Osteocyte (in vitro differentiated cells): Measurements from ENCODE around the gene SLC6A13. TPM values are rescaled to one million over a fixed set of nuclear protein-coding genes. Genes with fewer than 3 reads are reported as not detected.

Experiments used
- DNase-seq: peaks from one replicate; pipeline ENCODE4 v3.0.0; 2021; ENCODE audit warnings: mixed read lengths; ENCODE audit not compliant: unreplicated experiment; ENCODE audit errors: extremely low spot score
- H3K27ac Mint-ChIP-seq: one replicate; pipeline ENCODE4 v1.8.0; 2021; ENCODE audit warnings: mild to moderate bottlenecking, mixed read lengths; ENCODE audit not compliant: unreplicated experiment
- H3K27me3 Mint-ChIP-seq: one replicate; pipeline ENCODE4 v1.8.0; 2021; ENCODE audit warnings: mixed read lengths; ENCODE audit not compliant: unreplicated experiment
- H3K36me3 Mint-ChIP-seq: one replicate; pipeline ENCODE4 v1.8.0; 2021; ENCODE audit warnings: mixed read lengths; ENCODE audit not compliant: unreplicated experiment
- H3K4me1 Mint-ChIP-seq: one replicate; pipeline ENCODE4 v1.8.0; 2021; ENCODE audit warnings: mixed read lengths; ENCODE audit not compliant: unreplicated experiment
- H3K4me3 Mint-ChIP-seq: one replicate; pipeline ENCODE4 v1.8.0; 2021; ENCODE audit warnings: mild to moderate bottlenecking, moderate library complexity, mixed read lengths; ENCODE audit not compliant: unreplicated experiment
- H3K9me3 Mint-ChIP-seq: one replicate; pipeline ENCODE4 v1.8.0; 2021; ENCODE audit warnings: mixed read lengths; ENCODE audit not compliant: unreplicated experiment
- CTCF ChIP-seq: fragments of 200-600 bp; sonication (generic); IDR thresholded peaks from 2 replicates; pipeline ENCODE4 v1.5.0; 2021; ENCODE audit warnings: antibody characterized with exemption, mild to moderate bottlenecking, moderate library complexity
- total RNA-seq: library from RNA; stranded (reverse); gene quantifications from 2 replicates; pipeline ENCODE4 v1.2.1, GENCODE V29; 2021

SLC6A13 gene
- total RNA-seq, 1 donor from 2014 or later = 0.43 TPM

DNA sequence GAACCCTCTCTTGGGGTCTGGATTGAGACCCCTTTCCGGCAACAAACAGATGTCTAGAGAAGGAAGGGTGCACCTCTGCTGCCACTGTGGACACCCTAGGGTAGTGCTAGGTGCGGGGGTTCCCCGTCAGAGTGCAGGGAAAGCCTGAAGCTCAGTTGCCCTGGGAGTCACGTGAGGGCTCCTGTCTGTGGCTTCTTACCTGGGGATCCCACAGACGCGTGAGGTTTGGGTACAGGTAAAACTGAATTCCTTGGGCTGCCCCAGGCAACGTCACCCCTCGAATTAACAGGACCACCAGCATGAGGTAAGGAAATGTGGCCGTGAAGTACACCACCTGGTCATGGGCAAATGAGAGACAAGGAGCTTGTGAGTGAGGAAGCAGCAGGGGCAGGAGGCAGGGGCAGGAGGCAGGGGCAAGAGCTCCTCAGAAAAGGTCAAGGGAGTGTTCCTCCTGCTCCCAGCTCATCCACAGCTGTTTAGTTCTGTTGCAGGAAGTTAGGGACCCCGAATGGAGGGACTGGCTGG, 27.7 kb downstream of the SLC6A13 start:
- Mint-ChIP-seq H3K9me3 (peaks cover 9% of the 10 kb centered on the region), H3K27me3 (peaks cover 23% of the 10 kb centered on the region), H3K4me3 (no peak overlapping the region), H3K36me3 (no peaks in the 10 kb centered on the region), H3K27ac (no peak overlapping the region), H3K4me1 (no peaks in the 10 kb centered on the region)
- DNase-seq = no peak
- no peak for TF ChIP-seq CTCF

GRCh38 chr12:234019-234418, 28.6 kb downstream of the SLC6A13 start:
- Mint-ChIP-seq H3K9me3 (peaks cover 9% of the 10 kb centered on the region), H3K4me1 (no peaks in the 10 kb centered on the region), H3K27ac (no peak overlapping the region), H3K27me3 (peaks cover 33% of the 10 kb centered on the region), H3K36me3 (no peaks in the 10 kb centered on the region), H3K4me3 (no peak overlapping the region)
- DNase-seq = no peak
- no peak for TF ChIP-seq CTCF

- Mint-ChIP-seq H3K9me3 (peaks cover 9% of the 10 kb centered on the region), H3K4me1 (no peaks in the 10 kb centered on the region), H3K4me3 (no peak overlapping the region), H3K36me3 (no peaks in the 10 kb centered on the region), H3K27ac (no peak overlapping the region), H3K27me3 (peaks cover 37% of the 10 kb centered on the region)
- TF ChIP-seq CTCF = no peak
- DNase-seq = no peak
Observed at GRCh38 chr12:233615-233968, 29.0 kb downstream of the SLC6A13 start.

DNA sequence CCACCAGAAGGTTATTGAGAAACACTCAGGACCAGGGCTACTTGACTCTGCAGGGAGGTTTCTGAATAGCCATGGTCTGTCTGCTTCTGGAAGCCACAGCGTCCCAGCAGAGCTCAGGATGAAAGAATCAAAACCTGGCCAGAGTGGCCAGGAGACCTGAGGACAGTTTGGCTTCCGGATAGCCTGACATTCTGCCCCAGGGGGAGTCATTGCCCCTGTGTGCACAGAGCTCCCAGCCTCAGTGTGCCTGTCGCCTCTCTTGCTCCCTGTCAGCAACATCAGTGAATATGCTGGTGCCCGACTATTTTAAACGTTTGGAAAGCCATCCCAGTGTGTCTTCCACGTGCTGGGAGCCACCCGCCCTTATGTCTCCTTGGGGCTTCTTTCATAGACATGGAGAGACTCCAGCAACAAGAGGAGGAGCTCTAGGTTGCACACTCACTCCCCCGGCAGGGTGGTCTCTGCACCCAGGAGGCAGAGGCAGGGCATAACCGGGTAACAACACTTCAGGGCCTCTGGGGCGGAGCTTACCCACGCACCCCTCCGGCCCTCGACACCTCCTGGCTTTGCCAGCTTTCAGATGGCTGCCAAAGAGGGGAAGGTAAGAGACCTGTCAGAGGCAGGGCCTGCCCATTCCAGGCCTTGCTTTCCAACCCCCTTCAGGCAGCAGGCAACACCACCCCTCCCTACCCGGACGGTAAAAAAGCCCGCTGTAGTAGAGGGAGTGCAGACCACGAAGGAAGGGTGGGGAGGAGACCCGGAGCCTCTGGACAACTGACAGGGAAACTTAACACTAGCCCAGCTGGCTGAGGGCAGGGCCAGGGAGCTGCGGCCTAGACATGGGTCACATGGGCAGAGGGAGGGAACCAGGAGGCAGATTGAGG, 29.7 kb downstream of the SLC6A13 start:
- TF ChIP-seq CTCF = no peak
- Mint-ChIP-seq H3K4me1 (no peaks in the 10 kb centered on the region), H3K27ac (no peak overlapping the region), H3K27me3 (peaks cover 43% of the 10 kb centered on the region), H3K9me3 (peaks cover 9% of the 10 kb centered on the region), H3K36me3 (no peaks in the 10 kb centered on the region), H3K4me3 (no peak overlapping the region)
- DNase-seq = no peak

DNA sequence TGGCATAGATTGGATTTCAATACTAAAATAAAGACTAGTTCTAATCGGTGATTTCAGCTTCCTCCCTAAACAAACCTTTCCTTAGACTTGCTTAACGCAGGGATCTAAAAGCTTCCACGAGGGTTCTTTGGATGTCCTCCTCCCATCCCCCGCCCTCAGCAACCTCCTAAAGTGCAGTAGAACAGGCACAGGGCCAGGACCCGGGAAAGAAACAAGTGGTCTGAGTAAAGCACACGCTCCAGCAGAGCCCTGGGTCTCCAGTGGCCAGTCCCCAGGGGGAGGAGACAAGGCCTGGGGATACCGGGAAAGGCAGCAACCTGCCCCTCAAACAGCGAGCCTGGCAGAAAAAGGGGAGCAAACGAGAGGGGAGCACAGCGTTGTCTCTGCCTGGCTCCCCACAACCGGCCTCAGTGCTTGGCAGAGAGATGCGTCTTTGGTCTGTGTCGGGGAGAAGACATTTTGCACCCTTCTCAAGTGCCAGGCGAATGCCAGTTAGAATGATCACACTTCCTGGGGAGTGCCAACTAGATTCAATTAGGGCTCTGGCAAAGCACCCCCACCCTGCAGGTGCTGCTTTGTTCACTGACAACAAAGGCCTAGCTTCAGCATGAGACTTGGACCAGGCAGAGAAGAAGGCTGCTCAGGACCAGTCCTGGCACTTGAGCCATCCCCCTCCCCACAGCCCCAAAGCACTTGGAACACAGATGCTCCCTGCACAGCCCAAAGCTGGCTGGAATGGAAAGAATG, 31.5 kb downstream of the SLC6A13 start:
- H3K4me3 Mint-ChIP-seq = no peak overlapping the region
- no peak for DNase-seq
- no peak for TF ChIP-seq CTCF
- H3K36me3 Mint-ChIP-seq = no peaks in the 10 kb centered on the region
- H3K27ac Mint-ChIP-seq = no peak overlapping the region
- peaks cover 60% of the 10 kb centered on the region for H3K27me3 Mint-ChIP-seq
- H3K9me3 Mint-ChIP-seq = peaks cover 7% of the 10 kb centered on the region
- no peaks in the 10 kb centered on the region for H3K4me1 Mint-ChIP-seq
